GM23338 (cell line): ENCODE results near the gene ARID1B. TPM values are rescaled to one million over a fixed set of nuclear protein-coding genes. Genes with fewer than 3 reads are reported as not detected.

Experiments
- ATAC-seq: fragments of 200-7000 bp; cut with Tn5 transposase; 3 replicates; pipeline ENCODE4 v1.9.1; 2020
- DNase-seq: peaks from one replicate; pipeline ENCODE4 v3.0.0-alpha.2; 2015; ENCODE audit warnings: low spot score
- H2AFZ ChIP-seq: fragments of 200-600 bp; sonication (generic); 2 replicates; pipeline ENCODE4 v1.8.0; 2016; ENCODE audit warnings: antibody characterized with exemption, mild to moderate bottlenecking, moderate library complexity
- H3F3A ChIP-seq: fragments of 200-600 bp; sonication (generic); replicated peaks from 2 replicates; pipeline ENCODE4 v1.8.0; 2017; ENCODE audit warnings: antibody characterized with exemption, mixed run types, low read depth
- H3K27ac ChIP-seq: fragments of 200-600 bp; sonication (generic); 2 replicates; pipeline ENCODE4 v1.6.1; 2016; ENCODE audit warnings: low read depth
- H3K27me3 ChIP-seq: fragments of 200-600 bp; sonication (generic); 2 replicates; pipeline ENCODE4 v1.8.0; 2016; ENCODE audit warnings: mild to moderate bottlenecking, mixed run types, moderate library complexity; ENCODE audit not compliant: insufficient read depth
- H3K36me3 ChIP-seq: fragments of 200-600 bp; sonication (generic); 2 replicates; pipeline ENCODE4 v1.8.0; 2016; ENCODE audit warnings: mild to moderate bottlenecking; ENCODE audit not compliant: insufficient read depth
- H3K4me1 ChIP-seq: fragments of 200-600 bp; sonication (generic); 2 replicates; pipeline ENCODE4 v1.8.0; 2016; ENCODE audit warnings: mild to moderate bottlenecking, moderate library complexity; ENCODE audit not compliant: insufficient read depth
- H3K4me2 ChIP-seq: fragments of 200-600 bp; sonication (generic); 2 replicates; pipeline ENCODE4 v1.7.1; 2017; ENCODE audit warnings: mixed run types
- H3K4me3 ChIP-seq: fragments of 200-600 bp; sonication (generic); 2 replicates; pipeline ENCODE4 v1.6.1; 2016; ENCODE audit warnings: mixed run types
- H3K79me2 ChIP-seq: fragments of 200-600 bp; sonication (generic); replicated peaks from 2 replicates; pipeline ENCODE4 v1.8.0; 2017; ENCODE audit warnings: mild to moderate bottlenecking; ENCODE audit not compliant: insufficient read depth
- H3K9me2 ChIP-seq: fragments of 200-600 bp; sonication (generic); 2 replicates; pipeline ENCODE4 v1.8.0; 2017; ENCODE audit not compliant: insufficient read depth
- H4K20me1 ChIP-seq: fragments of 200-600 bp; sonication (generic); replicated peaks from 2 replicates; pipeline ENCODE4 v1.8.0; 2017; ENCODE audit warnings: mild to moderate bottlenecking; ENCODE audit not compliant: insufficient read depth
- H3K27ac Mint-ChIP-seq: 2 replicates; pipeline ENCODE4 v1.8.0; 2020; ENCODE audit warnings: inconsistent platforms, mild to moderate bottlenecking, moderate library complexity, mixed read lengths
- H3K27me3 Mint-ChIP-seq: 3 replicates; pipeline ENCODE4 v1.8.0; 2022; ENCODE audit warnings: low read depth, mild to moderate bottlenecking, moderate library complexity, mixed read lengths, inconsistent platforms; ENCODE audit not compliant: insufficient read depth, poor library complexity
- H3K36me3 Mint-ChIP-seq: 3 replicates; pipeline ENCODE4 v1.8.0; 2021; ENCODE audit warnings: low read depth, mild to moderate bottlenecking, inconsistent platforms, moderate library complexity, mixed read lengths
- H3K4me1 Mint-ChIP-seq: 3 replicates; pipeline ENCODE4 v1.8.0; 2020; ENCODE audit warnings: mild to moderate bottlenecking, inconsistent platforms, mixed read lengths
- H3K4me3 Mint-ChIP-seq: 3 replicates; pipeline ENCODE4 v1.8.0; 2021; ENCODE audit warnings: moderate library complexity, mild to moderate bottlenecking, inconsistent platforms, mixed read lengths
- H3K9me3 Mint-ChIP-seq: 3 replicates; pipeline ENCODE4 v1.8.0; 2020; ENCODE audit warnings: moderate library complexity, mild to moderate bottlenecking, inconsistent platforms, mixed read lengths
- CREB1 ChIP-seq: fragments of 250-450 bp; sonication (Bioruptor Pico); IDR thresholded peaks from 2 replicates; pipeline ENCODE4 v1.5.0; 2020; ENCODE audit warnings: low read depth, mild to moderate bottlenecking, moderate library complexity
- CTCF ChIP-seq, 2 experiments: fragments of 200-600 bp in 1 of 2; sonication (generic) in 1 of 2; conservative IDR thresholded peaks; 2 replicates each; pipeline versions ENCODE4 v1.5.1 to v1.6.1; 2016 to 2017; ENCODE audit warnings: antibody characterized with exemption in 2 of 2, low read depth in 2 of 2, mild to moderate bottlenecking in 2 of 2, moderate library complexity in 1 of 2
- EZH2 ChIP-seq: fragments of 200-600 bp; sonication (generic); IDR thresholded peaks from one replicate; pipeline ENCODE4 v1.8.0; 2017; ENCODE audit warnings: antibody characterized with exemption, mild to moderate bottlenecking, low read depth; ENCODE audit not compliant: unreplicated experiment
- EZH2phosphoT487 ChIP-seq: fragments of 200-600 bp; sonication (generic); IDR thresholded peaks from one replicate; pipeline ENCODE4 v1.8.1; 2018; ENCODE audit warnings: antibody characterized with exemption; ENCODE audit not compliant: unreplicated experiment
- JUNB ChIP-seq: IDR thresholded peaks from one replicate; pipeline ENCODE4 v1.6.1; 2016; ENCODE audit warnings: antibody characterized with exemption; ENCODE audit not compliant: unreplicated experiment
- NANOG ChIP-seq: IDR thresholded peaks from 2 replicates; pipeline ENCODE4 v1.6.1; 2016; ENCODE audit warnings: antibody characterized with exemption, borderline replicate concordance
- POLR2AphosphoS5 ChIP-seq: IDR thresholded peaks from 2 replicates; pipeline ENCODE4 v1.6.1; 2016; ENCODE audit warnings: antibody characterized with exemption, low read depth
- STAT1 ChIP-seq: IDR thresholded peaks from one replicate; pipeline ENCODE4 v1.6.1; 2016; ENCODE audit warnings: antibody characterized with exemption; ENCODE audit not compliant: unreplicated experiment
- ZNF114 ChIP-seq: fragments of 250-450 bp; sonication (Bioruptor Pico); IDR thresholded peaks from 2 replicates; pipeline ENCODE4 v1.5.0; 2020; ENCODE audit warnings: mild to moderate bottlenecking, moderate library complexity
- ZNF462 ChIP-seq: fragments of 250-450 bp; sonication (Bioruptor Pico); IDR thresholded peaks from 2 replicates; pipeline ENCODE4 v1.5.0; 2020; ENCODE audit warnings: mild to moderate bottlenecking, moderate library complexity
- polyA plus RNA-seq: library from polyadenylated mRNA; unstranded; fragments of >200 nt; fragmentation: Nextera tagmentation; extraction: Ambion mirVana; gene quantifications from 2 replicates; pipeline ENCODE4 v1.2.1, GENCODE V29; 2016
- total RNA-seq: library from RNA; depleted of rRNA; stranded (reverse); fragments of >200 nt; shearing (Covaris generic); gene quantifications from 2 replicates; pipeline ENCODE4 v1.2.3, GENCODE V29; 2014
- TF ChIP-seq, protein P1 (sequence below): IDR thresholded peaks from one replicate; pipeline ENCODE4 v1.6.1; 2018; ENCODE audit warnings: antibody characterized with exemption; ENCODE audit not compliant: unreplicated experiment

The ARID1B gene
- total and polyA plus RNA-seq, 2 experiments from 2014 or later, result 59.3 to 72.2 TPM

DNA sequence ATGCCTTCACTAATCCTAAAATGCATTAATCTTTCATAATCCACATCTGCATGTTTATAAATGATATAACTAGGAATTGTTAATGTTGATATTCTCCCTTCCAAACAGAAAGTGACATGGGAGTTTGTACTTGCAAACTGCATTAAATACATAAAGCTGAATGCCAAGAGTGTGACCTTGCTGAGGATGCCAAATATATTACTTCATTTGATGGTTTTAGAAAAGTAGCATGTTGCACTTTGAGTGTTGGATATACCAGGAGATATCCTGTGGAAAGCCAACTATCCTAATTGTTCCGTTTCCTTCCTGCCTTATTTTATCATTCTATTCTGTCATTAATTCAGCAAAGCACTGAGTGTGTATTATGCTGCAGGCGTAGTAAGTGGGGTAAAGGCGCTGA, 316.4 kb downstream of the ARID1B start:
- H3K27ac Mint-ChIP-seq, result no peak overlapping the region
- Histone ChIP-seq H3K27ac (no peak overlapping the region), H3K4me2 (no peak overlapping the region), H2AFZ (no peak overlapping the region), H3K36me3 (no peaks in the 10 kb centered on the region), H3K79me2 (peaks cover 7% of the 10 kb centered on the region; the same call in 1 of the 2 replicates), H3F3A (no peaks in the 10 kb centered on the region), H3K4me3 (no peak overlapping the region), H3K9me2 (no peaks in the 10 kb centered on the region), H3K4me1 (peaks cover 26% of the 10 kb centered on the region), H3K27me3 (no peaks in the 10 kb centered on the region), H4K20me1 (no peaks in the 10 kb centered on the region)
- peaks cover 67% of the 10 kb centered on the region for H3K4me1 Mint-ChIP-seq
- no peak for TF ChIP-seq EZH2phosphoT487
- no peak for TF ChIP-seq POLR2AphosphoS5
- TF ChIP-seq CTCF (conservative IDR thresholded peaks at IDR 0.05; ENCODE audit: low read depth in 2 of 2), result no peak
- TF ChIP-seq NANOG, result no peak
- no peak for TF ChIP-seq JUNB
- TF ChIP-seq ZNF114 (CRISPR knock-in tag), result no peak
- TF ChIP-seq, protein P1, sequence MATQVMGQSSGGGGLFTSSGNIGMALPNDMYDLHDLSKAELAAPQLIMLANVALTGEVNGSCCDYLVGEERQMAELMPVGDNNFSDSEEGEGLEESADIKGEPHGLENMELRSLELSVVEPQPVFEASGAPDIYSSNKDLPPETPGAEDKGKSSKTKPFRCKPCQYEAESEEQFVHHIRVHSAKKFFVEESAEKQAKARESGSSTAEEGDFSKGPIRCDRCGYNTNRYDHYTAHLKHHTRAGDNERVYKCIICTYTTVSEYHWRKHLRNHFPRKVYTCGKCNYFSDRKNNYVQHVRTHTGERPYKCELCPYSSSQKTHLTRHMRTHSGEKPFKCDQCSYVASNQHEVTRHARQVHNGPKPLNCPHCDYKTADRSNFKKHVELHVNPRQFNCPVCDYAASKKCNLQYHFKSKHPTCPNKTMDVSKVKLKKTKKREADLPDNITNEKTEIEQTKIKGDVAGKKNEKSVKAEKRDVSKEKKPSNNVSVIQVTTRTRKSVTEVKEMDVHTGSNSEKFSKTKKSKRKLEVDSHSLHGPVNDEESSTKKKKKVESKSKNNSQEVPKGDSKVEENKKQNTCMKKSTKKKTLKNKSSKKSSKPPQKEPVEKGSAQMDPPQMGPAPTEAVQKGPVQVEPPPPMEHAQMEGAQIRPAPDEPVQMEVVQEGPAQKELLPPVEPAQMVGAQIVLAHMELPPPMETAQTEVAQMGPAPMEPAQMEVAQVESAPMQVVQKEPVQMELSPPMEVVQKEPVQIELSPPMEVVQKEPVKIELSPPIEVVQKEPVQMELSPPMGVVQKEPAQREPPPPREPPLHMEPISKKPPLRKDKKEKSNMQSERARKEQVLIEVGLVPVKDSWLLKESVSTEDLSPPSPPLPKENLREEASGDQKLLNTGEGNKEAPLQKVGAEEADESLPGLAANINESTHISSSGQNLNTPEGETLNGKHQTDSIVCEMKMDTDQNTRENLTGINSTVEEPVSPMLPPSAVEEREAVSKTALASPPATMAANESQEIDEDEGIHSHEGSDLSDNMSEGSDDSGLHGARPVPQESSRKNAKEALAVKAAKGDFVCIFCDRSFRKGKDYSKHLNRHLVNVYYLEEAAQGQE, result no peak
- TF ChIP-seq ZNF462 (CRISPR knock-in tag), result no peak
- no peak for TF ChIP-seq CREB1 (CRISPR knock-in tag)
- TF ChIP-seq STAT1, result no peak
- TF ChIP-seq EZH2, result no peak
- DNase-seq, result no peak
- no peaks in the 10 kb centered on the region for H3K9me3 Mint-ChIP-seq
- peaks cover 3% of the 10 kb centered on the region for H3K27me3 Mint-ChIP-seq
- no peak overlapping the region for H3K4me3 Mint-ChIP-seq
- H3K36me3 Mint-ChIP-seq, result no peaks in the 10 kb centered on the region
- no peak for ATAC-seq
